Stimulated activated CD4-positive, alpha-beta T cell treated with anti-CD3 and anti-CD28 coated beads, Interleukin-4, amount 100 ng/mL, for 4 hours (primary cell): ENCODE results near the gene ARL4C.

Source experiments
- DNase-seq, 2 experiments: peaks; one replicate each; pipeline ENCODE4 v3.0.0-alpha.2; 2020

The ARL4C gene

GRCh38 chr2:234496835-234497593, at the start of gene ARL4C:
ARL4C (minus strand) TSS chr2:234497081; CDS start chr2:234496586, 495 bp downstream.
- peak; percentile 50 to 57 for DNase-seq

- DNase-seq: peak; percentile 59 to 71
Observed at GRCh38 chr2:234544659-234545611, 48.1 kb upstream of the ARL4C start.

GRCh38 chr2:234542742-234543141, 45.9 kb upstream of the ARL4C start:
- DNase-seq: no peak

GRCh38 chr2:234537929-234538328, 41.0 kb upstream of the ARL4C start:
- no peak for DNase-seq

GRCh38 chr2:234536178-234536965, 39.5 kb upstream of the ARL4C start:
- no peak for DNase-seq

- DNase-seq: no peak
Observed at GRCh38 chr2:234535464-234535863, 38.6 kb upstream of the ARL4C start.

GRCh38 chr2:234534515-234534914, 37.6 kb upstream of the ARL4C start:
- DNase-seq: no peak

GRCh38 chr2:234533626-234534025, 36.7 kb upstream of the ARL4C start:
- no peak for DNase-seq

GRCh38 chr2:234528410-234529148, 31.7 kb upstream of the ARL4C start:
- DNase-seq: no peak

- DNase-seq: no peak
Observed at GRCh38 chr2:234526711-234527110, 29.8 kb upstream of the ARL4C start.

GRCh38 chr2:234521536-234521935, 24.7 kb upstream of the ARL4C start:
- no peak for DNase-seq

- DNase-seq: no peak
Observed at GRCh38 chr2:234518986-234519642, 22.2 kb upstream of the ARL4C start.

GRCh38 chr2:234517971-234518370, 21.1 kb upstream of the ARL4C start:
- no peak for DNase-seq

- no peak for DNase-seq
Observed at GRCh38 chr2:234514873-234515638, 18.2 kb upstream of the ARL4C start.

GRCh38 chr2:234514099-234514498, 17.2 kb upstream of the ARL4C start:
- DNase-seq: no peak

- no peak for DNase-seq
Observed at GRCh38 chr2:234512884-234513669, 16.2 kb upstream of the ARL4C start.

GRCh38 chr2:234502919-234503285, 6.0 kb upstream of the ARL4C start:
- DNase-seq: no peak

GRCh38 chr2:234502285-234502918, 5.5 kb upstream of the ARL4C start:
- no peak for DNase-seq

GRCh38 chr2:234500394-234501006, 3.6 kb upstream of the ARL4C start:
- DNase-seq: peak; percentile 56 to 81
